Measurements from ENCODE around the gene AUH. TPM values are rescaled to one million over a fixed set of nuclear protein-coding genes. Genes with fewer than 3 reads are reported as not detected.

AUH gene
- polyA plus RNA-seq, 1 donor from 2014 or later: 42.6 TPM

DNA sequence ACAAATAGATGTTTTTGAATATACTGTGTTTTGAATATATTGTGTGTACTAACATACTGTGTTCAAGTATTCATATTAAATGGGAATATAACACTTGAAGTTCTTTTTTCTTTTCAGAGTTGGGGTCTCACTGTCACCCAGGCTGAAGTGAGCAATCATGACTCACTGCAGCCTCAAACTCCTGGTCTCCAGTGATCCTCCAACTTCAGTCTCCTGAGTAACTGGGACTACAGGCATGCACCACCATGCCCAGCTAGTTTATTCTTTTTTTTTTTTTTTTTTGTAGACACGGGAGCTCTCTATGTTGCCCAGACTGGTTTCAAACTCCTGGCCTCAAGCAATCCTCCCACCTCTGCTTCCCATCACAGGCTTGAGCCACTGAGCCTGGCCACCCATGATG, 23.2 kb upstream of the AUH start:
- Histone ChIP-seq H2AFZ (ENCODE audit: low read depth, low read length) (no peak overlapping the region), H3K27ac (ENCODE audit: low read length) (no peak overlapping the region), H4K20me1 (ENCODE audit: insufficient read depth) (no peaks in the 10 kb centered on the region), H3K79me2 (replicated peaks; ENCODE audit: insufficient read depth, low read length) (no peaks in the 10 kb centered on the region), H3K9me2 (ENCODE audit: insufficient read depth, low read length) (no peaks in the 10 kb centered on the region), H3K4me2 (ENCODE audit: low read length) (no peak overlapping the region), H3K9ac (ENCODE audit: low read length) (no peak overlapping the region), H3F3A (ENCODE audit: insufficient read depth, low read length, poor library complexity, severe bottlenecking) (no peaks in the 10 kb centered on the region), H3K36me3 (ENCODE audit: insufficient read depth, low read length) (no peaks in the 10 kb centered on the region), H3K9me3 (ENCODE audit: low read length) (no peaks in the 10 kb centered on the region), H3K27me3 (ENCODE audit: insufficient read depth, low read depth, low read length) (no peaks in the 10 kb centered on the region), H3K4me3 (ENCODE audit: low read length) (no peak overlapping the region)
- TF ChIP-seq EP300 (conservative IDR thresholded peaks at IDR 0.05; ENCODE audit: poor library complexity, severe bottlenecking): no peak
- no peak for TF ChIP-seq SMC3 (conservative IDR thresholded peaks at IDR 0.05; ENCODE audit: poor library complexity)
- no peak for TF ChIP-seq TAF1 (IDR thresholded peaks at IDR 0.05; ENCODE audit: low read depth)
- no peak for TF ChIP-seq RAD21 (conservative IDR thresholded peaks at IDR 0.05)
- no peak for TF ChIP-seq MXI1 (conservative IDR thresholded peaks at IDR 0.05; ENCODE audit: poor library complexity, severe bottlenecking)
- no peak for TF ChIP-seq EZH2 (IDR thresholded peaks at IDR 0.05; ENCODE audit: borderline replicate concordance, insufficient read depth, low read length, poor library complexity, severe bottlenecking)
- no peak for TF ChIP-seq CTCF (IDR thresholded peaks at IDR 0.05; ENCODE audit: poor library complexity, severe bottlenecking)
- TF ChIP-seq, protein P1, sequence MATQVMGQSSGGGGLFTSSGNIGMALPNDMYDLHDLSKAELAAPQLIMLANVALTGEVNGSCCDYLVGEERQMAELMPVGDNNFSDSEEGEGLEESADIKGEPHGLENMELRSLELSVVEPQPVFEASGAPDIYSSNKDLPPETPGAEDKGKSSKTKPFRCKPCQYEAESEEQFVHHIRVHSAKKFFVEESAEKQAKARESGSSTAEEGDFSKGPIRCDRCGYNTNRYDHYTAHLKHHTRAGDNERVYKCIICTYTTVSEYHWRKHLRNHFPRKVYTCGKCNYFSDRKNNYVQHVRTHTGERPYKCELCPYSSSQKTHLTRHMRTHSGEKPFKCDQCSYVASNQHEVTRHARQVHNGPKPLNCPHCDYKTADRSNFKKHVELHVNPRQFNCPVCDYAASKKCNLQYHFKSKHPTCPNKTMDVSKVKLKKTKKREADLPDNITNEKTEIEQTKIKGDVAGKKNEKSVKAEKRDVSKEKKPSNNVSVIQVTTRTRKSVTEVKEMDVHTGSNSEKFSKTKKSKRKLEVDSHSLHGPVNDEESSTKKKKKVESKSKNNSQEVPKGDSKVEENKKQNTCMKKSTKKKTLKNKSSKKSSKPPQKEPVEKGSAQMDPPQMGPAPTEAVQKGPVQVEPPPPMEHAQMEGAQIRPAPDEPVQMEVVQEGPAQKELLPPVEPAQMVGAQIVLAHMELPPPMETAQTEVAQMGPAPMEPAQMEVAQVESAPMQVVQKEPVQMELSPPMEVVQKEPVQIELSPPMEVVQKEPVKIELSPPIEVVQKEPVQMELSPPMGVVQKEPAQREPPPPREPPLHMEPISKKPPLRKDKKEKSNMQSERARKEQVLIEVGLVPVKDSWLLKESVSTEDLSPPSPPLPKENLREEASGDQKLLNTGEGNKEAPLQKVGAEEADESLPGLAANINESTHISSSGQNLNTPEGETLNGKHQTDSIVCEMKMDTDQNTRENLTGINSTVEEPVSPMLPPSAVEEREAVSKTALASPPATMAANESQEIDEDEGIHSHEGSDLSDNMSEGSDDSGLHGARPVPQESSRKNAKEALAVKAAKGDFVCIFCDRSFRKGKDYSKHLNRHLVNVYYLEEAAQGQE (IDR thresholded peaks at IDR 0.05; ENCODE audit: borderline replicate concordance): no peak
- TF ChIP-seq POLR2AphosphoS5 (IDR thresholded peaks at IDR 0.05): no peak

DNA sequence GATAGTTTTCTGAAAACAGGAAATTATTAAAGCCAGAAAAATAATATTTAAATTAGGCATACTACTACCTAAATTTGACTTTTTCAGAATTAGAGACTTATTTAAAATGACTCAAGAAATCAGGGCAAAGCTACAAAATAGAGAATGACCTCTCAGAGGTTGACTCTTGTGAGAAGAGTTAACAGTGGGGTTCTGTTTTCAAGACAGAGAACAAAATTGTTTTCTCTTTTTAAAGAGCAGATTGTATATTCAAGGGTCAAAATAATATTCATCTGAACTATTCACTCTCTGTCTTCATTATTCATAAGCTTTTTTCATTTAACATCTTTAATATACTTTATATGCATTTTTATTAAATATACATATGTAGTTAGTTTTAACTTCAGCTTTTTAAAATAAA, 21.9 kb upstream of the AUH start:
- Histone ChIP-seq H3K36me3 (ENCODE audit: insufficient read depth, low read length) (no peaks in the 10 kb centered on the region), H3K79me2 (replicated peaks; ENCODE audit: insufficient read depth, low read length) (no peaks in the 10 kb centered on the region), H2AFZ (ENCODE audit: low read depth, low read length) (no peak overlapping the region), H3K27ac (ENCODE audit: low read length) (no peak overlapping the region), H3K9me2 (ENCODE audit: insufficient read depth, low read length) (no peaks in the 10 kb centered on the region), H3K4me3 (ENCODE audit: low read length) (no peak overlapping the region), H3K9ac (ENCODE audit: low read length) (no peak overlapping the region), H3K9me3 (ENCODE audit: low read length) (no peaks in the 10 kb centered on the region), H3K27me3 (ENCODE audit: insufficient read depth, low read depth, low read length) (no peaks in the 10 kb centered on the region), H3K4me2 (ENCODE audit: low read length) (no peak overlapping the region), H3F3A (ENCODE audit: insufficient read depth, low read length, poor library complexity, severe bottlenecking) (no peaks in the 10 kb centered on the region), H4K20me1 (ENCODE audit: insufficient read depth) (no peaks in the 10 kb centered on the region)
- TF ChIP-seq EZH2 (IDR thresholded peaks at IDR 0.05; ENCODE audit: borderline replicate concordance, insufficient read depth, low read length, poor library complexity, severe bottlenecking): no peak
- no peak for TF ChIP-seq EP300 (conservative IDR thresholded peaks at IDR 0.05; ENCODE audit: poor library complexity, severe bottlenecking)
- TF ChIP-seq TAF1 (IDR thresholded peaks at IDR 0.05; ENCODE audit: low read depth): no peak
- no peak for TF ChIP-seq MXI1 (conservative IDR thresholded peaks at IDR 0.05; ENCODE audit: poor library complexity, severe bottlenecking)
- no peak for TF ChIP-seq SMC3 (conservative IDR thresholded peaks at IDR 0.05; ENCODE audit: poor library complexity)
- TF ChIP-seq POLR2AphosphoS5 (IDR thresholded peaks at IDR 0.05): no peak
- no peak for TF ChIP-seq CTCF (IDR thresholded peaks at IDR 0.05; ENCODE audit: poor library complexity, severe bottlenecking)
- no peak for TF ChIP-seq RAD21 (conservative IDR thresholded peaks at IDR 0.05)
- TF ChIP-seq, protein P1 (IDR thresholded peaks at IDR 0.05; ENCODE audit: borderline replicate concordance): no peak
